Endothelial cell of umbilical vein (primary cell): ENCODE data around the gene NXT1. TPM values are rescaled to one million over a fixed set of nuclear protein-coding genes. Genes with fewer than 3 reads are reported as not detected.

Source experiments
- BruUV-seq: library from RNA; stranded (reverse); fragments of 400-500 nt; replicated peaks from 2 replicates; lab custom pipeline; 2021; lab: Mats Ljungman, UMichigan
- CTCF ChIA-PET: fragments of 300-600, 350-600 bp; sonication (Branson Sonifier 250); formaldehyde crosslinking; loops from one replicate; lab custom pipeline; 2021; ENCODE audit warnings: antibody characterized with exemption, inconsistent platforms; lab: Charles Lee
- POLR2A ChIA-PET: fragments of 300-600, 350-600 bp; sonication (Branson Sonifier 250); formaldehyde crosslinking; loops from one replicate; lab custom pipeline; 2021; ENCODE audit warnings: antibody characterized with exemption, inconsistent platforms; lab: Charles Lee
- DNase-seq: peaks from one replicate; pipeline ENCODE4 v3.0.0-alpha.2; 2011; ENCODE audit warnings: low read depth, low spot score
- FAIRE-seq: peaks from 2 replicates; lab custom pipeline; 2011; peaks lifted over from hg19 to GRCh38; lab: Jason Lieb, UNC
- H2AFZ ChIP-seq: 2 replicates; pipeline ENCODE4 v1.6.0; 2012; ENCODE audit warnings: low read depth, low read length, control low read depth, inconsistent platforms
- H3K27ac ChIP-seq: 2 replicates; pipeline ENCODE4 v1.5.1; 2011; ENCODE audit warnings: low read depth, mild to moderate bottlenecking, control low read depth, low read length, moderate library complexity; ENCODE audit not compliant: insufficient read depth
- H3K27me3 ChIP-seq, 2 experiments: 2 replicates each; pipeline versions ENCODE4 v1.6.0 to v1.6.1; 2011; ENCODE audit warnings: low read length in 2 of 2, mixed read lengths in 1 of 2; ENCODE audit not compliant: control insufficient read depth in 2 of 2, insufficient read depth in 2 of 2
- H3K36me3 ChIP-seq, 2 experiments: 2 replicates in 1 of 2; 3 replicates in 1 of 2; pipeline ENCODE4 v1.5.1; 2011; ENCODE audit warnings: low read length in 2 of 2, mild to moderate bottlenecking in 1 of 2, moderate library complexity in 1 of 2; ENCODE audit not compliant: control insufficient read depth in 2 of 2, insufficient read depth in 2 of 2; ENCODE audit errors: extremely low read depth in 1 of 2
- H3K4me1 ChIP-seq: 3 replicates; pipeline ENCODE4 v1.5.1; 2011; ENCODE audit warnings: mild to moderate bottlenecking, low read length; ENCODE audit not compliant: control insufficient read depth, insufficient read depth; ENCODE audit errors: extremely low read depth
- H3K4me2 ChIP-seq: 2 replicates; pipeline ENCODE4 v1.6.1; 2011; ENCODE audit warnings: low read length, control low read depth, mixed read lengths; ENCODE audit not compliant: insufficient read depth
- H3K4me3 ChIP-seq, 3 experiments: fragments of 200-600 bp in 1 of 3; sonication (generic), shearing (Covaris generic) in 1 of 3; replicated peaks in 1 of 3; 2 replicates each; pipeline ENCODE4 v1.5.1; 2011 to 2016; ENCODE audit warnings: control low read depth in 3 of 3, low read length in 3 of 3, mild to moderate bottlenecking in 2 of 3, inconsistent platforms in 1 of 3, low read depth in 1 of 3, moderate library complexity in 1 of 3; ENCODE audit not compliant: insufficient read depth in 1 of 3
- H3K79me2 ChIP-seq: 2 replicates; pipeline ENCODE4 v1.6.0; 2012; ENCODE audit warnings: low read length, inconsistent platforms; ENCODE audit not compliant: control insufficient read depth, insufficient read depth
- H3K9ac ChIP-seq: replicated peaks from 2 replicates; pipeline ENCODE3; 2011; ENCODE audit warnings: low read length, control low read depth; ENCODE audit not compliant: insufficient read depth; ENCODE audit errors: extremely low read depth
- H3K9me1 ChIP-seq: replicated peaks from 3 replicates; pipeline ENCODE4 v1.6.0; 2011; ENCODE audit warnings: mild to moderate bottlenecking, low read length; ENCODE audit not compliant: control insufficient read depth, insufficient read depth; ENCODE audit errors: extremely low read depth
- H3K9me3 ChIP-seq: replicated peaks from 2 replicates; pipeline ENCODE4 v1.5.1; 2012; ENCODE audit warnings: low read length, inconsistent platforms; ENCODE audit not compliant: control insufficient read depth, insufficient read depth
- H4K20me1 ChIP-seq: replicated peaks from 2 replicates; pipeline ENCODE3; 2011; ENCODE audit warnings: mild to moderate bottlenecking, low read length; ENCODE audit not compliant: control insufficient read depth, insufficient read depth; ENCODE audit errors: extremely low read depth
- EZH2 ChIP-seq: IDR thresholded peaks from 2 replicates; pipeline ENCODE4 v1.6.1; 2012; ENCODE audit warnings: borderline replicate concordance, low read depth, mild to moderate bottlenecking, moderate library complexity, low read length, inconsistent platforms; ENCODE audit not compliant: severe bottlenecking
- FOS ChIP-seq: IDR thresholded peaks from 2 replicates; pipeline ENCODE4 v1.6.1; 2011; ENCODE audit warnings: mild to moderate bottlenecking, low read length, moderate library complexity, borderline replicate concordance; ENCODE audit not compliant: insufficient read depth
- GATA2 ChIP-seq: IDR thresholded peaks from 2 replicates; pipeline ENCODE4 v1.7.0; 2011; ENCODE audit warnings: low read depth, mild to moderate bottlenecking, moderate library complexity, mixed read lengths, low read length; ENCODE audit not compliant: insufficient read length, insufficient read depth
- JUN ChIP-seq: IDR thresholded peaks from 2 replicates; pipeline ENCODE4 v1.6.1; 2011; ENCODE audit warnings: borderline replicate concordance, low read depth; ENCODE audit not compliant: insufficient read length, insufficient read depth
- MYC ChIP-seq: IDR thresholded peaks from one replicate; pipeline ENCODE4 v1.6.1; 2011; ENCODE audit warnings: mild to moderate bottlenecking, low read depth, low read length
- POLR2A ChIP-seq: IDR thresholded peaks from 2 replicates; pipeline ENCODE4 v1.6.1; 2012; ENCODE audit warnings: low read depth, mild to moderate bottlenecking, control low read depth, low read length
- POLR2AphosphoS5 ChIP-seq: IDR thresholded peaks from 2 replicates; pipeline ENCODE4 v1.6.1; 2012; ENCODE audit warnings: low read depth, mild to moderate bottlenecking, control low read depth, low read length, moderate library complexity; ENCODE audit not compliant: insufficient read depth
- dilution Hi-C: fragments of 300-500 bp; cut with MboI; formaldehyde crosslinking; loops from one replicate; pipeline ENCODE4 v1.15.0; 2019; ENCODE audit warnings: low sequenced_read_pairs; ENCODE audit not compliant: extremely low pct_ligation_motif_present
- intact Hi-C: fragments of 100-400 bp; cut with micrococcal nuclease; formaldehyde crosslinking; loops from one replicate; pipeline ENCODE4 v1.10.0; 2022
- polyA plus RNA-seq, 4 experiments: library from polyadenylated mRNA; depleted of rRNA in 3 of 4; stranded (reverse) in 3 of 4; unstranded in 1 of 4; fragments of >200 nt; gene quantifications; 2 replicates each; pipeline versions ENCODE4 v1.2.1 to v1.2.3, GENCODE V29; 2011 to 2012; ENCODE audit warnings: missing spikeins in 1 of 4
- total RNA-seq: library from RNA; stranded (reverse); gene quantifications from 2 replicates; pipeline ENCODE4 v1.2.3, GENCODE V29; 2021
- TF ChIP-seq, protein P1 (sequence below), 2 donors: IDR thresholded peaks; 1 replicate in 1 of 2; 2 replicates in 1 of 2; pipeline ENCODE4 v1.5.1; 2011; ENCODE audit warnings: low read length in 2 of 2, mild to moderate bottlenecking in 2 of 2, moderate library complexity in 2 of 2, control low read depth in 1 of 2, inconsistent platforms in 1 of 2, low read depth in 1 of 2; ENCODE audit not compliant: insufficient read depth in 1 of 2; ENCODE audit errors: extremely low read depth in 1 of 2
- TF ChIP-seq, protein P2 (sequence below): IDR thresholded peaks from 2 replicates; pipeline ENCODE4 v1.6.1; 2011; ENCODE audit not compliant: insufficient read depth, insufficient read length

NXT1 gene
- total and polyA plus RNA-seq, 2 donors (not counting 3 experiments of a cell fraction or from before 2014, with no cell fraction given): 27.1 to 39.2 TPM

DNA sequence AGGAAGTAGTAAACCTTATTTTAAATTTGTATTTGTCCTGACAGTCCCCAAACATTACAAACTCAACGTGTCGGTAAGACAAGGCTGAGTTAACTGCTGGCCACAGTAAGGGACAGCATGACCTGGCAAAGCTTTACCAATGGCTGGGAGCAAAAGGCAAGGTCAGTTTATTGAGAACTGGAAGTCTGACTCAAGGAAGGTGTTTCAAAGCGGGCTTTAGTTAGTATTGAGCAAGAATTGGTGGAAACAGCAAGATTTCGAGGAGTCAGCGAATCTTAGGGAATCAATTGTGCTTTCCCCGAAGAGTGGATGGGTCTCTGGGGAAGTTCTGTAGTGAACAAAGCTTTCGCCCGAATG is 10.5 kb downstream of the NXT1 start:
- peak overlapping the region; percentile 96 for H3K9ac ChIP-seq
- H2AFZ ChIP-seq: no peak overlapping the region
- ChIA-PET POLR2A (interaction anchor here (1.1 to 1.4 kb wide), 2 partner anchors 9 to 11 kb away, joined by 4 to 10 read pairs; partner anchors contain the start of gene NXT1), CTCF (interaction anchor here (0.9 kb wide), 1 partner anchor 11 kb away, joined by 5 read pairs; the partner anchor contains the start of gene NXT1)
- DNase-seq: no peak
- H3K27me3 ChIP-seq: no peaks in the 10 kb centered on the region
- dilution Hi-C loops (no loop called here), intact Hi-C loops (loop anchor here (1.0 to 10.0 kb wide), 3 partner anchors 103 to 744 kb away; partner anchors contain the start of gene CST3)
- FAIRE-seq: no peak
- H3K4me3 ChIP-seq: peak overlapping the region; percentile 8 to 68 (median 42)
- H3K9me1 ChIP-seq: no peaks in the 10 kb centered on the region
- H3K79me2 ChIP-seq: peaks cover 36% of the 10 kb centered on the region
- peak overlapping the region; percentile 90 for H3K27ac ChIP-seq
- peaks cover 36% of the 10 kb centered on the region for H3K4me1 ChIP-seq
- BruUV-seq: TSS peak; percentile 57
- no peaks in the 10 kb centered on the region for H4K20me1 ChIP-seq
- peaks cover 10 to 12% of the 10 kb centered on the region in 2 experiments for H3K36me3 ChIP-seq
- no peaks in the 10 kb centered on the region for H3K9me3 ChIP-seq
- TF ChIP-seq POLR2A: no peak
- TF ChIP-seq GATA2: no peak
- TF ChIP-seq POLR2AphosphoS5: no peak
- no peak for TF ChIP-seq JUN
- TF ChIP-seq, protein P1, sequence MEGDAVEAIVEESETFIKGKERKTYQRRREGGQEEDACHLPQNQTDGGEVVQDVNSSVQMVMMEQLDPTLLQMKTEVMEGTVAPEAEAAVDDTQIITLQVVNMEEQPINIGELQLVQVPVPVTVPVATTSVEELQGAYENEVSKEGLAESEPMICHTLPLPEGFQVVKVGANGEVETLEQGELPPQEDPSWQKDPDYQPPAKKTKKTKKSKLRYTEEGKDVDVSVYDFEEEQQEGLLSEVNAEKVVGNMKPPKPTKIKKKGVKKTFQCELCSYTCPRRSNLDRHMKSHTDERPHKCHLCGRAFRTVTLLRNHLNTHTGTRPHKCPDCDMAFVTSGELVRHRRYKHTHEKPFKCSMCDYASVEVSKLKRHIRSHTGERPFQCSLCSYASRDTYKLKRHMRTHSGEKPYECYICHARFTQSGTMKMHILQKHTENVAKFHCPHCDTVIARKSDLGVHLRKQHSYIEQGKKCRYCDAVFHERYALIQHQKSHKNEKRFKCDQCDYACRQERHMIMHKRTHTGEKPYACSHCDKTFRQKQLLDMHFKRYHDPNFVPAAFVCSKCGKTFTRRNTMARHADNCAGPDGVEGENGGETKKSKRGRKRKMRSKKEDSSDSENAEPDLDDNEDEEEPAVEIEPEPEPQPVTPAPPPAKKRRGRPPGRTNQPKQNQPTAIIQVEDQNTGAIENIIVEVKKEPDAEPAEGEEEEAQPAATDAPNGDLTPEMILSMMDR (IDR thresholded peaks at IDR 0.05; ENCODE audit: extremely low read depth in 1 of 2, insufficient read depth in 1 of 2, low read depth in 1 of 2, low read length in 2 of 2): no peak
- TF ChIP-seq, protein P2, sequence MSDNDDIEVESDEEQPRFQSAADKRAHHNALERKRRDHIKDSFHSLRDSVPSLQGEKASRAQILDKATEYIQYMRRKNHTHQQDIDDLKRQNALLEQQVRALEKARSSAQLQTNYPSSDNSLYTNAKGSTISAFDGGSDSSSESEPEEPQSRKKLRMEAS: no peak
- no peak for TF ChIP-seq EZH2
- TF ChIP-seq MYC: no peak
- no peak for TF ChIP-seq FOS
- H3K4me2 ChIP-seq: peak overlapping the region; percentile 66
